HEK293 (cell line): ENCODE data around the gene TTC12.
A peak's percentile ranks its signal among the peaks of the same experiment; 100 is the strongest.

Source experiments
- CTCF ChIA-PET: fragments of 350-600 bp; formaldehyde crosslinking; extraction: SDS; loops from one replicate; lab custom pipeline; 2021; ENCODE audit warnings: antibody characterized with exemption; lab: Yijun Ruan, JAX
- POLR2A ChIA-PET: fragments of 300-600 bp; formaldehyde crosslinking; extraction: SDS; loops from one replicate; lab custom pipeline; 2020; ENCODE audit warnings: antibody characterized with exemption, inconsistent platforms; lab: Yijun Ruan, JAX
- H3K27ac ChIP-seq: fragments of 200-500 bp; sonication (Bioruptor generic); 2 replicates; pipeline ENCODE4 v1.5.1; 2014; ENCODE audit warnings: low read depth, low read length, control low read depth, inconsistent platforms; ENCODE audit errors: extremely low read depth
- H3K36me3 ChIP-seq, 2 experiments: fragments of 200-500 bp in 1 of 2; sonication (Bioruptor generic) in 1 of 2; 1 replicate in 1 of 2; 2 replicates in 1 of 2; pipeline ENCODE4 v1.5.1; 2014 to 2017; ENCODE audit warnings: inconsistent platforms in 2 of 2, low read length in 2 of 2; ENCODE audit not compliant: control insufficient read depth in 2 of 2, insufficient read depth in 1 of 2
- H3K4me1 ChIP-seq: fragments of 200-500 bp; sonication (Bioruptor generic); 2 replicates; pipeline ENCODE4 v1.5.1; 2014; ENCODE audit warnings: mild to moderate bottlenecking, low read length, inconsistent platforms; ENCODE audit not compliant: control insufficient read depth, insufficient read depth
- H3K4me3 ChIP-seq: 2 replicates; pipeline ENCODE4 v1.5.1; 2011; ENCODE audit warnings: low read depth, mild to moderate bottlenecking, control low read depth, low read length, moderate library complexity
- H3K9me3 ChIP-seq: fragments of 200-500 bp; sonication (Bioruptor generic); 2 replicates; pipeline ENCODE4 v1.5.1; 2014; ENCODE audit warnings: low read depth, low read length, inconsistent platforms; ENCODE audit not compliant: control insufficient read depth, insufficient read depth
- IKZF3 ChIP-seq: fragments of 450-650 bp; IDR thresholded peaks from 2 replicates; pipeline ENCODE4 v1.5.0; 2018; ENCODE audit warnings: missing biosample characterization, mild to moderate bottlenecking, missing genetic modification characterization, moderate library complexity
- MZF1 ChIP-seq: fragments of 450-650 bp; formaldehyde crosslinking; IDR thresholded peaks from 2 replicates; pipeline ENCODE4 v1.5.1; 2017; ENCODE audit warnings: missing biosample characterization, missing genetic modification characterization, borderline replicate concordance
- OSR2 ChIP-seq: fragments of 450-650 bp; formaldehyde crosslinking; IDR thresholded peaks from 2 replicates; pipeline ENCODE4 v1.5.1; 2016; ENCODE audit warnings: missing biosample characterization, missing genetic modification characterization
- PRDM1 ChIP-seq: fragments of 450-650 bp; formaldehyde crosslinking; IDR thresholded peaks from 2 replicates; pipeline ENCODE4; 2016; ENCODE audit warnings: missing biosample characterization, missing genetic modification characterization
- SETDB1 ChIP-seq: IDR thresholded peaks from one replicate; pipeline ENCODE4 v1.6.1; 2017; ENCODE audit warnings: mild to moderate bottlenecking, low read length, moderate library complexity, mixed read lengths; ENCODE audit not compliant: insufficient read length
- TRIM28 ChIP-seq: IDR thresholded peaks from 2 replicates; pipeline ENCODE4 v1.6.1; 2011; ENCODE audit warnings: low read length, control low read depth, borderline replicate concordance
- WT1 ChIP-seq: fragments of 450-650 bp; formaldehyde crosslinking; IDR thresholded peaks from 2 replicates; pipeline ENCODE4 v1.5.1; 2016; ENCODE audit warnings: missing biosample characterization, missing genetic modification characterization
- YY2 ChIP-seq: fragments of 450-650 bp; formaldehyde crosslinking; IDR thresholded peaks from 2 replicates; pipeline ENCODE4 v1.5.1; 2016; ENCODE audit warnings: missing biosample characterization, missing genetic modification characterization
- ZBTB48 ChIP-seq: fragments of 450-650 bp; formaldehyde crosslinking; IDR thresholded peaks from 2 replicates; pipeline ENCODE4 v1.5.1; 2016; ENCODE audit warnings: missing biosample characterization, missing genetic modification characterization
- ZFP3 ChIP-seq: fragments of 450-650 bp; formaldehyde crosslinking; IDR thresholded peaks from 2 replicates; pipeline ENCODE4 v1.5.1; 2016; ENCODE audit warnings: low read depth, missing biosample characterization, missing genetic modification characterization
- ZFP41 ChIP-seq: fragments of 450-650 bp; formaldehyde crosslinking; IDR thresholded peaks from 2 replicates; pipeline ENCODE4 v1.5.1; 2016; ENCODE audit warnings: missing biosample characterization, missing genetic modification characterization, borderline replicate concordance
- ZNF140 ChIP-seq: fragments of 450-650 bp; formaldehyde crosslinking; IDR thresholded peaks from 2 replicates; pipeline ENCODE4 v1.5.1; 2016; ENCODE audit warnings: missing biosample characterization, missing genetic modification characterization
- ZNF175 ChIP-seq: fragments of 450-650 bp; formaldehyde crosslinking; IDR thresholded peaks from 2 replicates; pipeline ENCODE4 v1.5.1; 2016; ENCODE audit warnings: missing biosample characterization, missing genetic modification characterization
- ZNF24 ChIP-seq: fragments of 450-650 bp; formaldehyde crosslinking; IDR thresholded peaks from 2 replicates; pipeline ENCODE4 v1.5.1; 2016; ENCODE audit warnings: missing biosample characterization, missing genetic modification characterization
- ZNF248 ChIP-seq: fragments of 450-650 bp; formaldehyde crosslinking; IDR thresholded peaks from 2 replicates; pipeline ENCODE4 v1.5.1; 2017; ENCODE audit warnings: missing biosample characterization, missing genetic modification characterization
- ZNF274 ChIP-seq, 2 experiments: fragments of 200-500 bp in 1 of 2; fragments of 450-650 bp in 1 of 2; sonication (Bioruptor generic) in 1 of 2; formaldehyde crosslinking in 1 of 2; IDR thresholded peaks; 2 replicates each; pipeline versions ENCODE4 v1.5.1 to v1.6.1; 2014 to 2016; ENCODE audit warnings: borderline replicate concordance in 1 of 2, inconsistent platforms in 1 of 2, low read length in 1 of 2, missing biosample characterization in 1 of 2, missing genetic modification characterization in 1 of 2
- ZNF529 ChIP-seq: fragments of 450-650 bp; formaldehyde crosslinking; IDR thresholded peaks from 2 replicates; pipeline ENCODE4 v1.5.1; 2017; ENCODE audit warnings: missing genetic modification characterization, missing biosample characterization; ENCODE audit not compliant: insufficient replicate concordance
- ZNF621 ChIP-seq: fragments of 450-650 bp; formaldehyde crosslinking; IDR thresholded peaks from 2 replicates; pipeline ENCODE4 v1.5.1; 2017; ENCODE audit warnings: missing biosample characterization, missing genetic modification characterization
- ZNF654 ChIP-seq: fragments of 450-650 bp; formaldehyde crosslinking; IDR thresholded peaks from 2 replicates; pipeline ENCODE4 v1.5.1; 2016; ENCODE audit warnings: low read depth, missing biosample characterization, missing genetic modification characterization
- ZNF658 ChIP-seq: fragments of 450-650 bp; formaldehyde crosslinking; IDR thresholded peaks from 2 replicates; pipeline ENCODE4; 2016; ENCODE audit warnings: missing biosample characterization, missing genetic modification characterization
- ZNF660 ChIP-seq: fragments of 450-650 bp; IDR thresholded peaks from 2 replicates; pipeline ENCODE4 v1.5.1; 2018; ENCODE audit warnings: missing biosample characterization, mild to moderate bottlenecking, missing genetic modification characterization
- ZNF664 ChIP-seq: fragments of 450-650 bp; formaldehyde crosslinking; IDR thresholded peaks from 2 replicates; pipeline ENCODE4 v1.5.1; 2016; ENCODE audit warnings: missing biosample characterization, missing genetic modification characterization
- ZNF785 ChIP-seq: fragments of 450-650 bp; formaldehyde crosslinking; IDR thresholded peaks from 2 replicates; pipeline ENCODE4 v1.5.1; 2016; ENCODE audit warnings: missing biosample characterization, missing genetic modification characterization
- ZNF843 ChIP-seq: fragments of 450-650 bp; formaldehyde crosslinking; IDR thresholded peaks from 2 replicates; pipeline ENCODE4 v1.5.1; 2016; ENCODE audit warnings: missing biosample characterization, missing genetic modification characterization
- ZSCAN30 ChIP-seq: fragments of 450-650 bp; IDR thresholded peaks from 2 replicates; pipeline ENCODE4 v1.5.1; 2018; ENCODE audit warnings: missing biosample characterization, mild to moderate bottlenecking, missing genetic modification characterization, moderate library complexity
- TF ChIP-seq, protein P1 (sequence below): fragments of 450-650 bp; formaldehyde crosslinking; IDR thresholded peaks from 2 replicates; pipeline ENCODE4; 2016; ENCODE audit warnings: missing biosample characterization, missing genetic modification characterization
- TF ChIP-seq, protein P2 (sequence below): fragments of 450-650 bp; formaldehyde crosslinking; IDR thresholded peaks from 2 replicates; pipeline ENCODE4 v1.5.1; 2016; ENCODE audit warnings: missing biosample characterization, missing genetic modification characterization
- TF ChIP-seq, protein P3 (sequence below): fragments of 450-650 bp; formaldehyde crosslinking; IDR thresholded peaks from 2 replicates; pipeline ENCODE4 v1.5.1; 2017; ENCODE audit warnings: missing biosample characterization, missing genetic modification characterization
- TF ChIP-seq, protein P4 (sequence below): fragments of 450-650 bp; formaldehyde crosslinking; IDR thresholded peaks from 2 replicates; pipeline ENCODE4 v1.5.1; 2016; ENCODE audit warnings: missing biosample characterization, missing genetic modification characterization, borderline replicate concordance
- TF ChIP-seq, protein P5 (sequence below): fragments of 450-650 bp; formaldehyde crosslinking; IDR thresholded peaks from 2 replicates; pipeline ENCODE4 v1.5.1; 2016; ENCODE audit warnings: missing biosample characterization, missing genetic modification characterization

TTC12 gene

DNA sequence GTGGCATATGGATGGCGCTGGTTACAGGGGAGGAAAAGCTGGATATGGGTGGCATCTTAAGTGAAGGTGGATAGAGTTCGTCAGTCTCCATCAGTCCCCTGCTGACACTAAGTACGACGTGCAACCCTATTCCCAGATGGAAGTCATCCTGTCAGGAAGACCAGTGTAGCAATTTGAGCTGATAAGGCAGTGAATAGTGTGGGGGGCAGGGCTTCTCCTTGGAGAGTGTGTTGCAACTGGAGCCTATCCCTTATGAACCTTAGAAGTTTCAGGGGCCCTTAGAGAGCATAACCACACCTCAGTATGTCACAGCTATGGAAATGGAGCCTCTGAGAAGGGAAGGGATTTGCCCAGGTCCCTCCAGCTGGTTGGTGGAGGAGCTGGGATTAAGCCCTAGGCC is 37.1 kb downstream of the TTC12 start:
- POLR2A ChIA-PET: no interaction called here
- peaks cover 0 to 26% of the 10 kb centered on the region in 2 experiments; a peak in 1 of 3 replicates for H3K36me3 ChIP-seq
- no peaks in the 10 kb centered on the region for H3K9me3 ChIP-seq
- no peak overlapping the region for H3K4me3 ChIP-seq
- no peak overlapping the region for H3K27ac ChIP-seq
- H3K4me1 ChIP-seq: no peaks in the 10 kb centered on the region
- CTCF ChIA-PET: interaction anchor here (0.5 kb wide), 1 partner anchor 198 kb away, joined by 4 read pairs; no protein-coding TSS in a partner anchor
- TF ChIP-seq ZNF621 (tag by site-specific recombination) (no peak), ZNF785 (tag by site-specific recombination) (no peak), ZNF274 (IDR thresholded peaks at IDR 0.05; ENCODE audit: low read length) (no peak), ZNF274 (tag by site-specific recombination; IDR thresholded peaks at IDR 0.05; ENCODE audit: borderline replicate concordance) (no peak), ZSCAN30 (tag by site-specific recombination) (no peak), YY2 (no peak), ZNF24 (tag by site-specific recombination) (no peak), ZFP41 (no peak), ZNF660 (tag by site-specific recombination) (no peak), ZNF658 (tag by site-specific recombination) (no peak), ZNF654 (tag by site-specific recombination) (no peak), ZFP3 (tag by site-specific recombination) (no peak), PRDM1 (tag by site-specific recombination) (no peak)
- TF ChIP-seq, protein P1, sequence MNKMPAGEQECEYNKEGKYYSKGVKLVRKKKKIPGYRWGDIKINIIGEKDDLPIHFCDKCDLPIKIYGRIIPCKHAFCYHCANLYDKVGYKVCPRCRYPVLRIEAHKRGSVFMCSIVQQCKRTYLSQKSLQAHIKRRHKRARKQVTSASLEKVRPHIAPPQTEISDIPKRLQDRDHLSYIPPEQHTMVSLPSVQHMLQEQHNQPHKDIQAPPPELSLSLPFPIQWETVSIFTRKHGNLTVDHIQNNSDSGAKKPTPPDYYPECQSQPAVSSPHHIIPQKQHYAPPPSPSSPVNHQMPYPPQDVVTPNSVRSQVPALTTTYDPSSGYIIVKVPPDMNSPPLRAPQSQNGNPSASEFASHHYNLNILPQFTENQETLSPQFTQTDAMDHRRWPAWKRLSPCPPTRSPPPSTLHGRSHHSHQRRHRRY (tag by site-specific recombination): no peak

DNA sequence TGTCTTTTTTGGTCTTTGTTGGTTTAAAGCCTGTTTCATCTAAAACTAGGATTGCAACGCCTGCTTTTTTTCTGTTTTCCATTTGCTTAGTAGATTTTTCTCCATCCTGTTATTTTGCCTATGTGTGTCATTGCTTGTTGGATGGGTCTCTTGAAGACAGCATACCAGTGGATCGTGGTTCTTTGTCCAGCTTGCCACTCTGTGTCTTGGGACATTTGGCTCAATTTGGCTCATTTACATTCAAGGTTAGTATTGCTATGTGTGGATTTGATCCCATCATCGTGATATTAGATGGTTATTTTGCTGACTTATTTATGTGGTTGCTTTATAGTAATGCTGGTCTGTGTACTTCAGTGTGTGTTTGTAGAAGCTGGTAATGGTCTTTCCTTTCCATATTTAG is 41.8 kb downstream of the TTC12 start:
- no peak overlapping the region for H3K27ac ChIP-seq
- ChIA-PET CTCF (no interaction called here), POLR2A (no interaction called here)
- no peak overlapping the region for H3K4me3 ChIP-seq
- H3K9me3 ChIP-seq: no peaks in the 10 kb centered on the region
- H3K36me3 ChIP-seq: peaks cover 0 to 56% of the 10 kb centered on the region in 2 experiments; a peak in 1 of 3 replicates
- H3K4me1 ChIP-seq: no peaks in the 10 kb centered on the region
- TF ChIP-seq OSR2 (no peak), PRDM1 (tag by site-specific recombination) (no peak), IKZF3 (no peak), ZBTB48 (no peak), ZNF843 (tag by site-specific recombination) (no peak), ZNF140 (tag by site-specific recombination) (0 out of 2 replicates have a peak, but pooled peaks have one; percentile 4), ZNF248 (tag by site-specific recombination) (no peak), MZF1 (tag by site-specific recombination) (no peak), ZNF529 (tag by site-specific recombination) (peak; percentile 93), TRIM28 (peak; percentile 94), ZNF664 (tag by site-specific recombination) (no peak), SETDB1 (peak; percentile 99), WT1 (tag by site-specific recombination) (no peak), ZNF175 (tag by site-specific recombination) (no peak)
- TF ChIP-seq, protein P2, sequence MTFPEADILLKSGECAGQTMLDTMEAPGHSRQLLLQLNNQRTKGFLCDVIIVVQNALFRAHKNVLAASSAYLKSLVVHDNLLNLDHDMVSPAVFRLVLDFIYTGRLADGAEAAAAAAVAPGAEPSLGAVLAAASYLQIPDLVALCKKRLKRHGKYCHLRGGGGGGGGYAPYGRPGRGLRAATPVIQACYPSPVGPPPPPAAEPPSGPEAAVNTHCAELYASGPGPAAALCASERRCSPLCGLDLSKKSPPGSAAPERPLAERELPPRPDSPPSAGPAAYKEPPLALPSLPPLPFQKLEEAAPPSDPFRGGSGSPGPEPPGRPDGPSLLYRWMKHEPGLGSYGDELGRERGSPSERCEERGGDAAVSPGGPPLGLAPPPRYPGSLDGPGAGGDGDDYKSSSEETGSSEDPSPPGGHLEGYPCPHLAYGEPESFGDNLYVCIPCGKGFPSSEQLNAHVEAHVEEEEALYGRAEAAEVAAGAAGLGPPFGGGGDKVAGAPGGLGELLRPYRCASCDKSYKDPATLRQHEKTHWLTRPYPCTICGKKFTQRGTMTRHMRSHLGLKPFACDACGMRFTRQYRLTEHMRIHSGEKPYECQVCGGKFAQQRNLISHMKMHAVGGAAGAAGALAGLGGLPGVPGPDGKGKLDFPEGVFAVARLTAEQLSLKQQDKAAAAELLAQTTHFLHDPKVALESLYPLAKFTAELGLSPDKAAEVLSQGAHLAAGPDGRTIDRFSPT (tag by site-specific recombination): no peak
- TF ChIP-seq, protein P3, sequence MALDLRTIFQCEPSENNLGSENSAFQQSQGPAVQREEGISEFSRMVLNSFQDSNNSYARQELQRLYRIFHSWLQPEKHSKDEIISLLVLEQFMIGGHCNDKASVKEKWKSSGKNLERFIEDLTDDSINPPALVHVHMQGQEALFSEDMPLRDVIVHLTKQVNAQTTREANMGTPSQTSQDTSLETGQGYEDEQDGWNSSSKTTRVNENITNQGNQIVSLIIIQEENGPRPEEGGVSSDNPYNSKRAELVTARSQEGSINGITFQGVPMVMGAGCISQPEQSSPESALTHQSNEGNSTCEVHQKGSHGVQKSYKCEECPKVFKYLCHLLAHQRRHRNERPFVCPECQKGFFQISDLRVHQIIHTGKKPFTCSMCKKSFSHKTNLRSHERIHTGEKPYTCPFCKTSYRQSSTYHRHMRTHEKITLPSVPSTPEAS (tag by site-specific recombination): no peak
- TF ChIP-seq, protein P4, sequence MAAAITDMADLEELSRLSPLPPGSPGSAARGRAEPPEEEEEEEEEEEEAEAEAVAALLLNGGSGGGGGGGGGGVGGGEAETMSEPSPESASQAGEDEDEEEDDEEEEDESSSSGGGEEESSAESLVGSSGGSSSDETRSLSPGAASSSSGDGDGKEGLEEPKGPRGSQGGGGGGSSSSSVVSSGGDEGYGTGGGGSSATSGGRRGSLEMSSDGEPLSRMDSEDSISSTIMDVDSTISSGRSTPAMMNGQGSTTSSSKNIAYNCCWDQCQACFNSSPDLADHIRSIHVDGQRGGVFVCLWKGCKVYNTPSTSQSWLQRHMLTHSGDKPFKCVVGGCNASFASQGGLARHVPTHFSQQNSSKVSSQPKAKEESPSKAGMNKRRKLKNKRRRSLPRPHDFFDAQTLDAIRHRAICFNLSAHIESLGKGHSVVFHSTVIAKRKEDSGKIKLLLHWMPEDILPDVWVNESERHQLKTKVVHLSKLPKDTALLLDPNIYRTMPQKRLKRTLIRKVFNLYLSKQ (tag by site-specific recombination): no peak
- TF ChIP-seq, protein P5, sequence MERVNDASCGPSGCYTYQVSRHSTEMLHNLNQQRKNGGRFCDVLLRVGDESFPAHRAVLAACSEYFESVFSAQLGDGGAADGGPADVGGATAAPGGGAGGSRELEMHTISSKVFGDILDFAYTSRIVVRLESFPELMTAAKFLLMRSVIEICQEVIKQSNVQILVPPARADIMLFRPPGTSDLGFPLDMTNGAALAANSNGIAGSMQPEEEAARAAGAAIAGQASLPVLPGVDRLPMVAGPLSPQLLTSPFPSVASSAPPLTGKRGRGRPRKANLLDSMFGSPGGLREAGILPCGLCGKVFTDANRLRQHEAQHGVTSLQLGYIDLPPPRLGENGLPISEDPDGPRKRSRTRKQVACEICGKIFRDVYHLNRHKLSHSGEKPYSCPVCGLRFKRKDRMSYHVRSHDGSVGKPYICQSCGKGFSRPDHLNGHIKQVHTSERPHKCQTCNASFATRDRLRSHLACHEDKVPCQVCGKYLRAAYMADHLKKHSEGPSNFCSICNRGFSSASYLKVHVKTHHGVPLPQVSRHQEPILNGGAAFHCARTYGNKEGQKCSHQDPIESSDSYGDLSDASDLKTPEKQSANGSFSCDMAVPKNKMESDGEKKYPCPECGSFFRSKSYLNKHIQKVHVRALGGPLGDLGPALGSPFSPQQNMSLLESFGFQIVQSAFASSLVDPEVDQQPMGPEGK (tag by site-specific recombination): no peak
